ENCODE measurements around the gene TRIM24.
"Not testable (repeated sequence)": the region's sequence is repeated elsewhere in the genome, so short reads cannot be mapped to it uniquely, and the experiment has no call there.

Gene TRIM24

DNA sequence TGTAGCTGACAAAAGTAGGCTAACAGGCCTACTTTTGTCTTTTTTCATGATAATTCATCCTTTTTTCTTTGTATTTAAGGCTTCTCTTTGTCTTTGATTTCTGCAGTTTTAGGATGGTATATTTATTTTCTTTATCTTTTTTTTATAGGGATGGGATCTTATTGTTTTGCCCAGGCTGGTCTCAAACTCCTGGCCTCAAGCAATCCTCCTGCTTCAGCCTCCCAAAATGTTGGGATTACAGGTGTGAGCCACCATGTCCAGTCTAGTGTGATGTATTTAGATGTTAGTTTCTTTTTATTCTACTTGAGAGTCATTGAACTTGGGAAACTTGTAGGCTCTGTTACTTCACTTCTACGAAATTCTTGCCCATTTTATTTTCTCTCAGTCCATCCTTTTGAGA is 35.4 kb downstream of the TRIM24 start:
- no peak for DNase-seq

DNA sequence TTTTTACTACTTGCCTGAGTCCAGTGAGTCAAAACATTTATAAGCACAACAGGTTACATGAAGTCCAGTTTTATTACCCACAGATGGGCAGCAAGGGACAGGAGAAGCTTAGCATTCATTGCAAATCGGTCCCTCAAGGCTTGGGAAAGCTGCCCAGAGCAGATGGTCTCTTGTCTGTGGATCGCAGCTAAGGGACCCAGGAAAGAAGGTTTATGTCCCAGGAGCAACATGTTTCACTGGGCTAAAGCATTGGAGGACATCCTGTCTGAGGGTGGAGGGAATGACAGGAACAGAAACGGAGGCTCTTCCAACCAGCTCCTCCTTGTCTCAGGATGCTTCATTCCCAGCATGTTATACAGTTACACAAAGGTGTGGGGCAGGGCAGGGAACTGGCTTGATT is 39.3 kb downstream of the TRIM24 start:
- DNase-seq, result no peak

DNA sequence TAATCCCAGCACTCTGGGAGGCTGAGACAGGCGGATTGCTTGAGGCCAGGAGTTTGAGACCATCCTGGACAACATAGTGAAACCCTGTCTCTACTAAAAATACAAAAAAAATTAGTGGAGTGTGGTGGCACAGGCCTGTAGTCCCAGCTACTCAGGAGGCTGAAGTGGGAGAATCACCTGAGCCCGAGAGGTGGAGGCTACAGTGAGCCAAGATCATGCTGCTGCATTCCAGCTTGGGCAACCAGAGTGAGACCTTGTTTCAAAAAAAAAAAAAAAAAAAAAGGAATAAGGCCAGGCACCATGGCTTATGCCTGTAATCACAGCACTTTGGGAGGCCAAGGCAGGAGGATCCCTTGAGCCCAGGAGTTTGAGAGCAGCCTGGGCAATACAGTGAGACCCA is 40.2 kb downstream of the TRIM24 start:
- not testable (repeated sequence) for DNase-seq

DNA sequence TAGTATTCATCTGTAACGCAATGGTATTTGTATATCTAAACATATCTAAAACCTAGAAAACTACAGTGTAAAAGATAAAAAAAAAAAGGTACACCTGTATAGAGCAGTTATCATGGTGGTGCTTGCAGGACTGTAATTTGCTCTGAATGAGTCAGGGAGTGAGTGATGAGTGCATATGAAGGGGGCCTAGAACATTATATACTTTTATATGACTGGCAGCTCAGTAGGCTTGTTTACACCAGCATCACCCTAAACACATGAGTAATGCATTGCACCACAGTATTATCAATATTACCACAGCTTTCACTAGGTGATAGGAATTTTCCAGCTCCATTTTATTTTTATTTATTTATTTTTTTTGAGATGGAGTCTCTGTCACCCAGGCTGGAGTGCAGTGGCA is 40.8 kb downstream of the TRIM24 start:
- no peak for DNase-seq

DNA sequence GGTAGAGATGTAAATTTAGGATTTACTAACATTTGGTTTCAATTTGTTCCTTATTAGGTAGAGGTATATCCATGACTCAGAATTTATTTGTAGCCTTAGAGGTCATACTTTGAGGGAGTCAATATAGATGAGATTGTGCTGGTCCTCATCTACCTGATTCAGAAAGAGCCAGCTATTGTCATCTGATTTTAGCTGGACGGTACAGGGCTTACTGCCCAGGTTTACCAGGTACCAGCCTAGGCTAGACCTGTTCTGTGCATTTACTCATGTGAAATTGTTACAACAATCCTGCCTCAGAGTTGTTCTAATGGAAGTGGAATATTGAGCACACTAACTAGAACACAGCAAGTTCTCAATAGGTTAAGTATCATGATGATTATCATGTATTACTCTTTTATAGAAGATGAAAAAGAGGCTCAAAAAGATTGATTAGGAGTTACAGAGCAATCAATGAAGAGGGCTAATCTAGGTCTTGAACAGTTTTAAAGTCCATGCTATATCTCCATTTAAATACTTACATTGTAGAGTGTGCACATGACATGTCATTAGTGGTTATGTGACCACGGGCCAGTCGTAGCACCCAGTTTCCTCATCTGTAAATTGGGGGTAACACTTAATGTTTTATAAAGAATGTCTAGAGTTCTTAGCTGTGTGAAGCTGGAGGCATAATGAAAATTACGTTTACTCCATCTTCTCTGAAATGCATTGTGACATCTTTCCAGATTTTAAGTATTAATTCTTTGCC is 42.1 kb downstream of the TRIM24 start:
- no peak for DNase-seq

DNA sequence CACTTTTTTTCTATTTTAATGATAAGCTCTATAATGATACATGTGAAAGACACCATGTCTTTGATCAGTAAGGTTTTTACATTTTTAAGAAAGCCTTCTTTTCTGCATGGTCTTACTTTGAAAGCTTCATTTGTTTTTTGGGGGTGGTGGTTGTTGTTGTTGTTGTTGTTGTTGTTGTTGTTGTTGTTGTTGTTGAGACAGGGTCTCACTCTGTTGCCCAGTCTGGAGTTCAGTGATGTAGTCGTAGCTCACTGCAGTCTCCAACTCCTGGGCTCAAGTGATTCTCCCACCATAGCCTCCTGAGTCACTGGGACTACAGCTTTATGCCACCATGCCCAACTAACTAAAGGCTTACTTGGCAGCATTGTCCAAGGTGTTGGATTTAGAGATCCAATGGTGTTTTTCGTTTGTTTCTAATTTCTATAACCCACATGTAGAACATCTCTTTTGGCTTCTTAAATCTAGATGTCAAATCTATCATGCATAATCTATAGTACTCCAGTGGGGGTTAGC is 45.4 kb downstream of the TRIM24 start:
- DNase-seq, result no peak

DNA sequence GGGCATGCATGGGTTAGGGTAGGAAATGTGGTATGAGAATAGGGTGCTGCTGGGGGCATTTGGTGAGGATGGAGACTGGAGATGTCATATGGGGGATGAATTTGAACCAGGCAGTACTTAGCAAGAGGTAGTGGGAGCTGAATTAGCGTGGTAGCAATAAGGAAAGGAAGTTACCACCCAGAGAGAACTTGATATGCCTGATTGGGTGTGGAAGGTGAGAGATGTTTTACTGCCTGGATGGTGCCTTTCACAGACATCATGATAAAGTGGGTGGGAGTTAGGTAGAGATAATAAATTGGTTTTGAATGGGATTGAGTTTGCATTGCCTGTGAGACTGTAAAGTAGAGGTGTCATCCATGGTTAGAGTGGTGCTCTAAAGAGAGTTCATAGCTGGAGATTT is 46.7 kb downstream of the TRIM24 start:
- DNase-seq, result no peak

DNA sequence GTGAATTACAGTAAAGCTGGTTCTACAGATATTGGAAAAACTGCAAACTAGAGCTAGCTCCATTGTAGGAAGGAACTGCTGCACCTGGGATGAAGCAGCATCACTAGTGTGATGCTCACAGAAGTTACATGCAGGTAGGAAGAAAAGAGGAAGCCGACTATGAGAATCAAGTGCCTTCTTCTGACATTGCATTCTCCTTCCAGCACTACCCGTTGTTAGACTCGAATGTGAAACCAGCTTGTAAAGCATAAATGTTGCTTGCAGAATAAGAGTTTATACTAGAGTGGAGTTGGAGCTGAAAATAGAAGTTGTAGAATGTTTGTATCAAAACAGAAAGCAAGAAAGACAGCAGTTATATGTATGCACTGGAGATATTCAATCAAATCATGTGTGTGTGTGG is 49.9 kb downstream of the TRIM24 start:
- no peak for DNase-seq

DNA sequence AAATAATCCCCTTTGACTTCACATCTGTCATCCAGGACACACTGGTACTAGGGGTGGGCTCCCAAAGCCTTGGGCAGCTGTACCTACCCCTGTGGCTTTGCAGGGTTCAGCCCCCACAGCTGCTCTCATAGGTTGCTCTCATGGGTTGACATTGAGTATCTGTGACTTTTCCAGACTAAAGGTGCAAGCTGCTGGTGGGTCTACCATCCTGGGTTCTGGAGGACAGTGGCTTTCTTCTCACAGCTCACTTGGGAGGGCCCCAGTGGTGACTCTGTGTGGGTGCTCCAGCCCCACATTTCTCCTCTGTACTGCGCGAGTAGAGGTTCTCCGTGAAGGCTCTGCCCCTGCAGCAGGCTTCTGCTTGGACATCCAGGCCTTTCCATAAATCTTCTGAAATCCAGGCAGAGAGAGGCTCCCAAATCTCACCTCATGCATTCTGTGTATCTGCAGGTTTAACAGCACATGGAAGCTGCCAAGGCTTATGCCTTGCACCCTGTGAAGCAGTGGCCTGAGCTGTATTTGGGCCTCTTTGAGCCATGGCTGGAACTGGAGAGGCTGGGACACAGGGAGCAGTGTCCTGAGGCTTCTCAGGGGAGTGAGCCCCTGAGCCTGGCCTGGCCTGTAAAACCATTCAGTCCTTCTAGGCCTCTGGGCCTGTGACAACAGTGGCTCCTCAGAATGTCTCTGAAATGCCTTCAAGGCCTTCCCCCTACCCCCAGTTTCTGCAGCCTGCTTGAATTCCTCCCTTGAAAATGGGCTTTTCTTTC is 52.2 kb downstream of the TRIM24 start:
- no peak for DNase-seq

DNA sequence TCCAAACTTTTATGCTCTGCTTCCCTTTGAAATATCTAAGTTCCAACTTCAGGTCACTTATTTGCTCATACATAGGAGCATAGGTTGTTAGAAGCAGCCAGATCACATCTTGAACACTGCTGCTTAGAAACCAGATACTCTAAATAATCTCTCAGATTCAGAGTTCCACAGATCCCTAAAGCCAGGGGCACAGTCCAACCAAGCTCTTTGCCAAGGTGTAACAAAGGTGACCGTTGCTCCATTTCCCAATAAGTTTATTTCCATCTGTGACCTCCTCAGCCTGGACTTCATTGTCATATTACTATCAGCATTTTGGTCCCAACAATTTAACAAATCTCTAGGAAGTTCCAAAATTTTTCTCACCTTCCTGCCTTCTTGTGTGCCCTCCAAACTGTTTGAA is 52.8 kb downstream of the TRIM24 start:
- no peak for DNase-seq

DNA sequence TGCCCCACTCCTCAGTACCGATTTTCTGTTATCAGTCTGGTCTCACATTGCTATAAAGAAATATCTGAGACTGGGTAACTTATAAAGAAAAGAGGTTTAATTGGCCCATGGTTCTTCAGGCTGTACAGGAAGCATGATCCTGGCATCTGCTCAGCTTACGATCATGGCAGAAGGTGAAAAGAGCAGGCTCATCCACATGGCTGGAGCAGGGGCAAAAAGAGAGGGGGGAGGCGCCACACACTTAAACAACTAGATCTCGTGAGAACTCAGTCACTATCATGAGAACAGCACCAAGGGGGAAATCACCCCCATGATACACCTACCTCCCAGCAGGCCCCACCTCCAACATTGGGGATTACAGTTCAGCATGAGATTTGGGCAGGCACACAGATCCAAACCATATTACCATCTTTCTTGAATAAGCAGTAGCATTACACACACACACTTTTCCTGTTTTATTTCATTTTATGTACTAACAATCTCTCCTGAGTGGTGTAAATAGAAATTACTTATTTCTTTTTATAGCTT is 53.3 kb downstream of the TRIM24 start:
- DNase-seq, result no peak

DNA sequence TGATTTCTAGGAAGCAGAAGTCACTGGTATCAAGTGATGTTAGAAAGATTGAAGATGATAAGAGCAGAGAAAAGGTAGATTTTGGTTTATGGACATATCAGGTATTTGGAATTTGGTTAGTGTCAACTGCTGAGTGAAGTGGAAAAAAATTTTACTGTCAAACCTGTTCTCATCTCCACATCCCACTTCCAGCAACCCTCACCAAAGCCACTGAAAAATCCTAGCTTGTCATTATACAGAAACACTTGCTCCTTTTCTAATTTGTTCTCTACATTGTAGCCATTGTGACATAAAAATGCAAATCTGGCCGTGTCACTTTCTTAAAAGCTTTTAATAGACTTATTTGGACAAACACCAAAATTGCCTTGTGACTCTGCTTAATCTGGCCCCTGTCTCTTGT is 54.0 kb downstream of the TRIM24 start:
- DNase-seq, result no peak

DNA sequence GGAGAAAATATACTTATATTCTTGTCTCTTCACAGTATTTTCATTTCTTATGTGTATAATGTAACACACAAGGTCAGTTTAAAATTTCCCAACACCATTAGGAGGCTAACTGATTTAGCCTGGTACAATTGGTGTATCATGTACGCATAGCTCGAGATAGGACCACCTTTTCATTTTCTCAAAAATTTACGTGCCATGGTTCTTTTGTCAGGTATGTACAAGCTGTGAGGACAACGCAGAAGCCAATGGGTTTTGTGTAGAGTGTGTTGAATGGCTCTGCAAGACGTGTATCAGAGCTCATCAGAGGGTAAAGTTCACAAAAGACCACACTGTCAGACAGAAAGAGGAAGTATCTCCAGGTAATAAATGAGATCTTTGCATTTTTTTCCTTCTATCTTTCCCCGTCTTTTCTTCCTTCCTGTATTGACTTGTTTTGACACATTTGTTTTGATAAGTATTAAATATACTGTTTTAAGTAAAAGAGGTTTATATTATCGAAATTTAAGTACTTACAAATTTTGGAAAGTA is 55.0 kb downstream of the TRIM24 start:
- no peak for DNase-seq

DNA sequence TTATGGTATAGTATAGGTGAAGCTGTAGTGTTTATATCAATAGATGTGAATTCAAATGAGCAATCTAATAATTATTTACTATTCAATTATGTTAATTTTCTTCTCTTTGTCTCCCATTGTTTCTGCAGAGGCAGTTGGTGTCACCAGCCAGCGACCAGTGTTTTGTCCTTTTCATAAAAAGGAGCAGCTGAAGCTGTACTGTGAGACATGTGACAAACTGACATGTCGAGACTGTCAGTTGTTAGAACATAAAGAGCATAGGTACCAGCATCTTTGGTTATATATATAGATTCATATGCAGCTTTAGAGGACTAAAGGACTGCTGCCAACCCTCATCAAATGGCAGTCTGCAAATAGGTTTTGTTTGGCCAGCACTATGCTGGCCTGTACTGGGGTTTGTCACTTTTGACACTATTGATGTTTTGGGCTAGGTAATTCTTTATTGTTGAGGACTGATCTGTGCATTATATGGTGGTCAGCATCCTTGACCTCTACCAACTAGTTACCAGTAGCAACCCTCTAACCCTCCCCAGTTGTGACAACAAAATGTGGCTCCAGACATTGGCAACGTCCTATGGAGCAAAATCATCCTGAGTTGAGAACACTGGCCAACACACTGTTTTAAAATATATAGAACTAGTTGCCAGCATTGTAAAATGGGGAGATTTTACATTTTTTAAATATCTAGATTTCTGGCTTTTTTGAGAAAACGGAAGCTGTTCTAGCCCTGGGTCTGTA is 59.2 kb downstream of the TRIM24 start:
- no peak for DNase-seq

DNA sequence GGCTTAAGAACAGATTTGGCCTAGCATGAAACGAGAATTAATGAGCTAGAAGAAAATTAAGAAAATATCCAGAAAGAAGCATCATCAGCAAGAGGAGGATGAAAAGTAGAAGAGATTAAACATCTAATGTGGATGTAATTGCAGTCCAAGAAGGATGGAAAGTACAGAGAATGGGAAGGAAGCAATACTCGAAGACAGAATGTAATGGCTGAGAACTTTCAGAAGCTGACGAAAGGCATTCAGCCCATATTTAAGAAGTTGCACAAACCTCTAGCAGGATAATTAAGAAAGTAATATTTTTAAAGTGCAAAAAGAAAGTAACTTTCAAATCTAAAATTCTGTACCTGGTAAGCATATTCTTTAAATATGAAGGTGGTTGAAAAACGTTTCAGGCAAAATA is 60.7 kb downstream of the TRIM24 start:
- DNase-seq, result no peak

DNA sequence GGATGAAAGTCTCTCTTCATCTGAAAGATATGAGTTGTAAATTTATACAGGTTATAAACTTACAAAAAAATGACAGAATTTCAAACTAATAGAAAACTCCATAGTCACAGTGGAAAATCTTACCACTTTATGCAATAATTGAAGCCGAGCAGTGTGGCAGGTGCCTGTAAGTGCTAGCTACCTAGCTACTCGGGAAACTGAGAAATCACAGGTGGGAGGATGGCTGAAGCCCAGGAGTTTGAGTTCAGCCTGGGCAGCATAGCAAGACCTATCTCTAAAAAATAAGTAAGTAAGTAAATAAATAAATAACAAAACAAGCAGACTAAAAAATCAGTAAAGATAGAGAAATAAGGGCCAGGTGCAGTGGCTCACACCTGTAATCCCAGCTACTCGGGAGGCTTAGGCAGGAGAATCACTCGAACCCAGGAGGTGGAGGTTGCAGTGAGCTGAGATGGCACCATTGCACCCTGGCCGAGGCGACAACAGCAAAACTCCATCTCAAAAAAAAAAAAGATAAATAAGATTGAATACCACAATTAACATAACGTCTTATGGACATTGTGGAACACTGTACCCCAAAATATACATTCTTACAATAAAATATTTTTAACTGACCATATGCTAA is 61.9 kb downstream of the TRIM24 start:
- DNase-seq, result no peak

DNA sequence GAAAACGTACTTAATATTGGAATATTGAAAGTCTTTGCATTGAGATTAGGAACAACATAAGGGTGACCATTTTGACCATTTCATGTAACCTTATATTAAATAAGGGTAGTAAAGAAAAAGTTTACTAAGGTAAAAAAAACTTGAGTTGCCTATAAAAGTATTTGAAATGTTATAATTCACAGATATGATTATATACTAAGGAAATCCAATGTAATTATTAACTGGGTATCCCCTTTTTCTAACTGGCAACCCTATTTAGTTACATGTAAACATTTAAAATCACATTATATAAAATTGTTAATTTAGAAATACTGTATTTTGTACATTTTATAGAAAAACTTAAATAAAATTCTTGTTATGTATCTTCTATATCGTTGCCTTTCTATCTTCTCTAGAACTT is 64.2 kb downstream of the TRIM24 start:
- no peak for DNase-seq

DNA sequence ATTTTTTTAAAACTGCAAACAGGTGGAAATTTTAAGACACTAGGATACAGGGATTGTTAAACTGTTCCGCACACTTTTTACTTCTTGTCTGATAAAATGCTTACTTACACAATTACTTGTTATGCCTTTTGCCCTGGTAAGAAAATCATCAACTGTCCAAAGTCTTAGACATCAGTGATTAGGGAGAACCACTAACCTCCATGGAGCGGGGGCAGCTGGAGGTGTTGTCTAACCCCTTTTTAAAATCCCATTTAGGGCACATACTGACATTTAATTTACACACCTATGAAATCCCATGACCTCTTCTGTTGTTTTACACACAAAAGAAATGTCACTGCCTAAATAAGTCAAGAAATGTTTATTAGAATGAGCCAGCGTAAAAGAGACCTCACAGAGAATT is 65.7 kb downstream of the TRIM24 start:
- DNase-seq, result no peak

DNA sequence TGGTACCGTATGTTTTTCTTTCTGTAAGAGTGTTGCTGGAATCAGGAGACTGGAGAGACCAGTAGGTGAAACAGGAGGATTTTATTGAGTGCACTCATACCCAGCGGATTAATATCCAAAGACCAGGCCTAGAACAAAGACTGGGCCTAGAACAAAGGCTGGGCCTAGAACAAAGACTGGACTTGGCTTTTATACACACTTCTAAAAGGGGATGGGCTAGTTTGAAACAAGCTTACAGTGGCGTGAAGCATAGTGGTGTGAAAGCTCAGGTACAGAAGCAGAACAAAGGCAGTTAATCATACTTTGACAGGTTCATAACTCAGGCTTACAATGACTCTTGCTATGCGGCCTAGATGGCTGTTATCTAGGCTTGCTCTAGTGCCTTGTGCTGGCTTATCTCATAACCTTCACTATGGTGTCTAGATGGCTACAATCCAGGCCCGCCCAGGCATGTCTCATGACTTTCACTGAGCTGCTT is 67.7 kb downstream of the TRIM24 start:
- no peak for DNase-seq

DNA sequence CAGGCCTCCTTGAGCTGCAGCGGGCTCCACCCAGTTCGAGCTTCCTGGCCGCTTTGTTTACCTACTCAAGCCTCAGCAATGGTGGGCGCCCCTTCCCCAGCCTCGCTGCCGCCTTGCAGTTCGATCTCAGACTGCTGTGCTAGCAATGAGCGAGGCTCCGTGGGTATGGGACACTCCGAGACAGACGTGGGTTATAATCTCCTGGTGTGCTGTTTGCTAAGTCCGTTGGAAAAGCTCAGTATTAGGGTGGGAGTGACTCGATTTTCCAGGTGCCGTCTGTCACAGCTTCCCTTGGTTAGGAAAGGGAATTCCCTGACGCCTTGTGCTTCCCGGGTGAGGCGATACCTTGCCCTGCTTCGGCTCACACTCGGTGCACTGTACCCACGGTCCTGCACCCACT is 76.8 kb downstream of the TRIM24 start:
- DNase-seq, result not testable (repeated sequence)

DNA sequence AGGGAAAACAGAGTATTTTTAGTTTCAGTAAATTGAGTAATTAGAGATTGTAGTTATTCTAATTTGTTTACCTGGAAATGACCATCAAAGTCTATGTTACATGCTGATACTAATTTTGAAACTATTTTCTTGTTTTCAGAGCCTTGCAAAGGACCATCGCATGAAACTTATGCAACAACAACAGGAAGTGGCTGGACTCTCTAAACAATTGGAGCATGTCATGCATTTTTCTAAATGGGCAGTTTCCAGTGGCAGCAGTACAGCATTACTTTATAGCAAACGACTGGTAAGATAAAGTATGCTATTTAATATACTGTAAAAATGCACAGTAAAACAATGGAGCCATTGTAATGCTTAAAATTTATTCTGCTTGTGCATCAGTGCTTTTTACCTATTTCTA is 78.5 kb downstream of the TRIM24 start:
- DNase-seq, result no peak

DNA sequence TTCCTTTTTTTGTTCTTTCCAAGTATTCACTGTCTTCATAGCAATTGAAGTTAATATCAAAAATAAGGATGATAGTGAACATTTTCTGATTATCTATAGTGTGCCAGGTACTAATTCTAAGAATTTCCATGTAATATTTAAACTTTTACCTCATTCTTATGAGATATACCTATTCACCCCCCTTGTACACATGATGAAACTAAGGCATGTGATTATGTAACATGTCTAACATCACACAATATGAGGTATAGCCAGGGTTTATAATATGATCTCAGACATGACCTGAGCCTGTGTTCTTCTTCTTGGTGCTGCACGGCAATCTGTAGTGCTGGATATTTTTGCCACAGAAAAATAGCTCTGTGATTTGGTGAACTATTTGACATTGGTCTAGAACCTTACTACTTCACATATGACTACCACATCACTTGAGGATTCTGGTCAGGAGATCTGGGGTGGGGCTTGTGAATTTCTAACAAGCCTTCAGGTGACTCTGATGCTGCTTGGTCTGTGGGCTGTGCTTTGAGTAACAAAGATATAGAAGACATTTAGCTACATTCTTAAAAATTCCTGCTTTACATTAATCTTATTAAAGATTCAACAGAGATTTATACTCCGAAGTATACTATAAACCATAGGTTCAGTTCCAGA is 79.1 kb downstream of the TRIM24 start:
- DNase-seq, result no peak

Data from hippocampal formation (tissue), 2 donors.